Large intestine (tissue), 3 donors: ENCODE measurements around the gene ZNF692. TPM values are rescaled to one million over a fixed set of nuclear protein-coding genes. Genes with fewer than 3 reads are reported as not detected.
A peak's percentile ranks its signal among the peaks of the same experiment; 100 is the strongest.

Experiments
- DNase-seq, 2 donors: peaks; one replicate each; pipeline versions ENCODE4 v3.0.0 to v3.0.0-alpha.2; 2013
- H3K27ac ChIP-seq: one replicate; pipeline ENCODE4 v1.5.1; 2013; ENCODE audit warnings: low read length
- H3K27me3 ChIP-seq: 2 replicates; pipeline ENCODE4 v1.6.1; 2013; ENCODE audit warnings: low read length; ENCODE audit not compliant: control insufficient read depth, insufficient read depth
- H3K36me3 ChIP-seq: 2 replicates; pipeline ENCODE4 v1.6.1; 2013; ENCODE audit warnings: low read length; ENCODE audit not compliant: control insufficient read depth, insufficient read depth
- H3K4me1 ChIP-seq: one replicate; pipeline ENCODE4 v1.6.1; 2013; ENCODE audit warnings: low read length; ENCODE audit not compliant: control insufficient read depth, insufficient read depth
- H3K4me3 ChIP-seq: one replicate; pipeline ENCODE4 v1.5.1; 2013; ENCODE audit warnings: low read length
- H3K9me3 ChIP-seq: one replicate; pipeline ENCODE4 v1.6.1; 2013; ENCODE audit warnings: mild to moderate bottlenecking, low read depth, low read length, moderate library complexity; ENCODE audit not compliant: control insufficient read depth
- WGBS: methylation state at CpG from one replicate; pipeline ENCODE4 v1.1.5; 2013; ENCODE audit warnings: low lambda C conversion rate; ENCODE audit not compliant: insufficient coverage; 5-methylcytosine and 5-hydroxymethylcytosine counted together
- polyA plus RNA-seq: library from polyadenylated mRNA; unstranded; fragments of 120-200 nt; gene quantifications from one replicate; pipeline ENCODE4 v1.2.1, GENCODE V29; 2013

The ZNF692 gene
- polyA plus RNA-seq, 1 donor, result 58.4 TPM

DNA sequence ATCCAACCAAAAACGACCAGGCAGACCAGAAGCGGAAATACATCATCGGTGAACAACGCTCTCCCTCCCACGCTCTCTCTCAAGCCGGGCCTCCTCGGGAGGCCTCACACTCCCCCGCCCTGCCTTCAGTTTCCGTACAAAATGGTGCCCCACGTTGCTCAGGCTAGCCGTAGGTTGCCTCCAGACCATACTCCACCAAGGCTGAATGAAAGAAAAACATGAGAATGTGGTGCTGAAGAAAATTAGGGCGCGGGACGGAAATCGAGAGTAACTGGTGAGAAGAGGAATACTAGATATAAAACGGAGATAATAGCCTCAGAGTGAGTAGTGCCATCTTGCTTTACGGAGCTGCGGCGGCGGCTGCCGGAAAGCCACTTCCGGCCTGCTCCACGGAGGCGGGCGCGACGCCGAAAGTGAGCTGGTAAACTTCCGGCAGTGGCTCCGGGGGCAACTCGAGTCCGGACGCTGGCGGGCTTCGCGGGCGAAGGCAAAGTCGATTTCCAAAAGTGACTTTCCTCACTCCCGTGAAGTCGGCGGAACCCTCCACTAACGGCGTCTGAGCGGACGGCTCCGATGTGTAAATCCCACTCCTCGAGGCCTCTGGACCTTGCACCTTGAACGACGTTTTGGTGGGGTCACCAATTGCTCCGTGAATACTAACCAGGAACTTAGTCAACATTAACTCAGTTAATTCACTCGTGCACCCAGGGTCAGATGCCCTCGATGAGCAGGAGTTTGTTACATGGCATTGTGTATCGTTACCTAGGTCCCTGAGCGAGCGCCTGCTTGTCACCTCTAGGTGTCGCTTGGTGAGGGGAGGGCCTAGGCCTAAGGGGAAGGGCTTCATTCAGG is 32.8 kb downstream of the ZNF692 start, which contains the start of gene SH3BP5L:
TSS of gene SH3BP5L (minus strand) at position 7 of the 852 bp plus-strand sequence. CDS start 980 bp downstream, outside the sequence.
- Histone ChIP-seq H3K27ac (peak within 1 kb of the TSS; percentile 90), H3K36me3 (peaks cover 23% of the 10 kb centered on the region), H3K9me3 (peaks cover 7% of the 10 kb centered on the region), H3K27me3 (no peaks in the 10 kb centered on the region), H3K4me1 (peaks cover 26% of the 10 kb centered on the region), H3K4me3 (peak within 1 kb of the TSS; percentile 74)
- WGBS, result 0% methylated on average over 6 of the region's 56 CpGs
- peak; percentile 96 to 99 for DNase-seq

DNA sequence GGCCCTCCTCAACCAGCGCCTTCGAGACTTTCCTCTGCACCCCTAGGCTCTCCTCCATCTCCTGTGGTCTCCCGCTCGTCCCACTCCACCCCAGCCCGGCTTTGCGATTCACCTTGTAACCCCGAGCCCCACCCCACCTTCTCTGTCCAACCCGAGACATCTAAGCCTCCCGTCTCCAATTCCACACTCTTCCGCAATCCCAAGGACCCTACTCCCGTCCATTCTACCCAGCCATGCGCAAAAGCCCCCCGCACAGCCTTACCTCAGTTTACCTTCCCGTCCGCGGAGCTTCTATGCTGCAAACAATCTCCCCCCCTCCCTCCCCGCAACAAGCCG is 33.3 kb downstream of the ZNF692 start:
- Histone ChIP-seq H3K27me3 (no peaks in the 10 kb centered on the region), H3K4me3 (peak overlapping the region; percentile 74), H3K9me3 (peaks cover 7% of the 10 kb centered on the region), H3K4me1 (peaks cover 26% of the 10 kb centered on the region), H3K27ac (peak overlapping the region; percentile 90), H3K36me3 (peaks cover 29% of the 10 kb centered on the region)
- no peak for DNase-seq
- no CpG with 5 or more reads among the region's 18 CpGs for WGBS

DNA sequence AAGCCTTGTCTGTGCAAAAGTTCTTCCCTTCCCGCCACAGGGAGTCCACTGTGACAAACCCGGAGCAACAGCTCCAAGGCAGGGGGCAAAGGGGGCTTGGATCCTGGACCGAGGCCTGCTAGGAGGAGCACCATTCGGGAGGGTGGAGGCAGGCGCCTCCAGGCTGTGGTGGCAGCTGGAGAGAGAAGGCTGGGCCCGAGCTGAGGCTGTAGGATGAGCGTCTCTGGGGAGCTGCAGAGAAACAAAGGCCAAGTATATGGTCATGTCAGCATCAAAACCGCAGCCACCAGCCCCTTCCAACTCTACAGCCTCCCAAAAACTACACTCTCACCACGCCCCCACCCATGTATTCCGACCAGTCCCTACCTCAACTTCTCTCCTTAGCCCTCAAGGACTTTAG is 33.7 kb downstream of the ZNF692 start:
- WGBS, result 0% methylated on average over 2 of the region's 10 CpGs
- Histone ChIP-seq H3K9me3 (peaks cover 5% of the 10 kb centered on the region), H3K27ac (peak overlapping the region; percentile 90), H3K36me3 (peaks cover 32% of the 10 kb centered on the region), H3K4me3 (peak overlapping the region; percentile 74), H3K4me1 (peaks cover 26% of the 10 kb centered on the region), H3K27me3 (no peaks in the 10 kb centered on the region)
- DNase-seq, result no peak

GRCh38 chr1:248824701-248825100 is 34.2 kb downstream of the ZNF692 start:
- peak overlapping the region; percentile 74 for H3K4me3 ChIP-seq
- H3K36me3 ChIP-seq, result peaks cover 35% of the 10 kb centered on the region
- H3K4me1 ChIP-seq, result peaks cover 26% of the 10 kb centered on the region
- H3K27me3 ChIP-seq, result no peaks in the 10 kb centered on the region
- whole genome bisulfite sequencing, result no CpG with 5 or more reads among the region's 3 CpGs
- H3K9me3 ChIP-seq, result peaks cover 1% of the 10 kb centered on the region
- H3K27ac ChIP-seq, result no peak overlapping the region
- no peak for DNase-seq

- no CpG with 5 or more reads among the region's 1 CpG for WGBS
- Histone ChIP-seq H3K36me3 (peaks cover 39% of the 10 kb centered on the region), H3K27me3 (no peaks in the 10 kb centered on the region), H3K9me3 (no peaks in the 10 kb centered on the region), H3K4me1 (peaks cover 26% of the 10 kb centered on the region), H3K27ac (no peak overlapping the region), H3K4me3 (peak overlapping the region; percentile 74)
- DNase-seq, result no peak
Measured at GRCh38 chr1:248824301-248824700, 34.6 kb downstream of the ZNF692 start.

DNA sequence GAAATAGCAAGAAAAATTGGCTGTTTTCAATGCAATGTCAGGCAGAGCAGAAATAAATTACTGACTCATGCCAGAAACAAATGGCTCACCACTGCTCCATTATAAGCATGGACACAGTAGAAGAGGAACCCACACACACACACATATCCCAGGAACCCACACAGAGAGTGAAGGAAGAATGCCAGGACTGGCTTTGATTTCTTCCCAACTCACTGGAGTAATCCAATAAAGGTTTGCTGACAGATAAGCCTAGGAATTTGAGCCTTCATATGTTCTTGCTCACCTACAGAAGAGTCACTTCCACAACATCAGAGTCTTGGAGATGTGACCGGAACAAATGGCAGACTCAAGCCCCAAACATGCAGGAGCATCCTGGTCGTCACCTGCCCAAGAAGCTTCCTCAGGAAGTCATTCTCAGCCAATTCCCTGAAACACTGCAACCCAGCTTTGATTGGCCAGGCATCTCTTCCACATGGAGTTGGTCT is 35.3 kb downstream of the ZNF692 start:
- H3K4me1 ChIP-seq, result peaks cover 26% of the 10 kb centered on the region
- H3K27ac ChIP-seq, result no peak overlapping the region
- no peaks in the 10 kb centered on the region for H3K9me3 ChIP-seq
- no CpG with 5 or more reads among the region's 2 CpGs for WGBS
- peaks cover 46% of the 10 kb centered on the region for H3K36me3 ChIP-seq
- no peaks in the 10 kb centered on the region for H3K27me3 ChIP-seq
- H3K4me3 ChIP-seq, result no peak overlapping the region
- DNase-seq, result no peak

GRCh38 chr1:248822148-248823032 is 36.5 kb downstream of the ZNF692 start:
- WGBS, result 80% methylated on average over 1 of the region's 15 CpGs
- Histone ChIP-seq H3K4me1 (peaks cover 24% of the 10 kb centered on the region), H3K27me3 (no peaks in the 10 kb centered on the region), H3K36me3 (peaks cover 50% of the 10 kb centered on the region), H3K27ac (no peak overlapping the region), H3K9me3 (no peaks in the 10 kb centered on the region), H3K4me3 (no peak overlapping the region)
- DNase-seq, result no peak

- no peak for DNase-seq
Measured at GRCh38 chr1:248821641-248822040, 37.2 kb downstream of the ZNF692 start.

GRCh38 chr1:248821101-248821500 is 37.8 kb downstream of the ZNF692 start:
- H3K36me3 ChIP-seq, result peaks cover 62% of the 10 kb centered on the region
- no peaks in the 10 kb centered on the region for H3K27me3 ChIP-seq
- no peak overlapping the region for H3K27ac ChIP-seq
- no CpG with 5 or more reads among the region's 3 CpGs for WGBS
- peaks cover 16% of the 10 kb centered on the region for H3K4me1 ChIP-seq
- H3K9me3 ChIP-seq, result no peaks in the 10 kb centered on the region
- no peak for DNase-seq
- H3K4me3 ChIP-seq, result no peak overlapping the region

More at GRCh38 chr1:248821641-248822040, 37.2 kb downstream of the ZNF692 start:
- H3K4me1 ChIP-seq, result peaks cover 17% of the 10 kb centered on the region
- H3K9me3 ChIP-seq, result no peaks in the 10 kb centered on the region
- H3K27ac ChIP-seq, result no peak overlapping the region
- H3K4me3 ChIP-seq, result no peak overlapping the region
- no peaks in the 10 kb centered on the region for H3K27me3 ChIP-seq
- H3K36me3 ChIP-seq, result peaks cover 56% of the 10 kb centered on the region
- no CpG with 5 or more reads among the region's 7 CpGs for WGBS

- Histone ChIP-seq H3K27me3 (no peaks in the 10 kb centered on the region), H3K9me3 (no peaks in the 10 kb centered on the region), H3K4me1 (peaks cover 15% of the 10 kb centered on the region), H3K4me3 (no peak overlapping the region), H3K27ac (no peak overlapping the region), H3K36me3 (peaks cover 70% of the 10 kb centered on the region)
- no CpG with 5 or more reads among the region's 7 CpGs for WGBS
- no peak for DNase-seq
Measured at GRCh38 chr1:248820041-248820585, 38.8 kb downstream of the ZNF692 start.
